ENCODE measurements around the gene BEST4.
"Not testable (repeated sequence)": the region's sequence is repeated elsewhere in the genome, so short reads cannot be mapped to it uniquely, and the experiment has no call there.

Gene BEST4

DNA sequence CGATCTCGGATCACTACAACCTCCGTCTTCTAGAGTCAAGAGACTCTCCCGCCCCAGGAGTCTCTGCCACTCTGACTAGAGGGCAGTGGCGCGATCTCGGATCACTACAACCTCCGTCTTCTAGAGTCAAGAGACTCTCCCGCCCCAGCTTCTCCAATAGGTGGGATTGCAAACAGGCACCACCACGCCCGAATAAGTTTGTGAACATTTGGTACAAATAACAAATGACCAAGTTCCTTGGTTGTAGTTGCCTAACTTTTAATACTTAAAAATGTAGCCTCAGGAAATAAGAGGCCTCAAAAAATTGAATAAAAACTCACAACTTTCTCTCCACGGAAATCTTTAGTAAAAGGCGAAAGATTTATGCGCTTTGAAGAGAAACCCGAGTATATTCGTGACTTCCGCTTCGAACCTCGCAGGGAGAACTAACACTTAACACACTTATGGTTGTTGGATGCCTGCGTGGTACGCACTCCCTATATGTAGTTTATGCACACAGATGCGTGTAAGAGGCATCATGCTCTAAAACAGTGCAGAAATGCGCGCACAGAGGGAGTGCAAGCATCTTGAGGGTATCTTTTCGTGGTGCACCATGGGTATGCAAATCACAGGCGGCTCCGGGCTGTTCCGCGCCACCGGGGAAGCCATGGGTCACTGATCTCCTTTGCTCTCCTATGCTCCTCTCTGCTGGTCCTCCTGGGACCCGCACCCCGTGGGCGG, 31.8 kb upstream of the BEST4 start:
- in situ Hi-C loops (cut with HindIII; ENCODE audit: low sequenced_read_pairs): no loop called here

DNA sequence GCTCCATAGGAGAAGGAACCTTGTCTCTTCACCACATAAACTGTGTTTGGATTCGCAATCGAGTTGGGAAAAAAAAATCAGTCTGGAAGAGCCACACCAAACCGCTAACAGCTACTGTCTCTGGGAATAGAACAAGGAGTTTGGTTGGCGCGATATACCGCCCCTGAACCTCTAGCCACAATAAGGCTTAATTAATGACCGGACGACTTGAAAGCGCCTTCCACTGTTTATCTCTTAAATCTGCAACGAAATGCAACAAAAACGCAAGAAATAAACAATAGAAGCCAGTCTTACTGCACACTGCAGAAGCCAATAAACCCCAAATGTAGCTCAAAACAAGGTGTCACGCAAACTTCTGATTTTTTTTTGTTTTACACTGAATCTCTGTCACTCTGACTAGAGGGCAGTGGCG, 31.2 kb upstream of the BEST4 start:
- in situ Hi-C loops (cut with HindIII; ENCODE audit: low sequenced_read_pairs): no loop called here

DNA sequence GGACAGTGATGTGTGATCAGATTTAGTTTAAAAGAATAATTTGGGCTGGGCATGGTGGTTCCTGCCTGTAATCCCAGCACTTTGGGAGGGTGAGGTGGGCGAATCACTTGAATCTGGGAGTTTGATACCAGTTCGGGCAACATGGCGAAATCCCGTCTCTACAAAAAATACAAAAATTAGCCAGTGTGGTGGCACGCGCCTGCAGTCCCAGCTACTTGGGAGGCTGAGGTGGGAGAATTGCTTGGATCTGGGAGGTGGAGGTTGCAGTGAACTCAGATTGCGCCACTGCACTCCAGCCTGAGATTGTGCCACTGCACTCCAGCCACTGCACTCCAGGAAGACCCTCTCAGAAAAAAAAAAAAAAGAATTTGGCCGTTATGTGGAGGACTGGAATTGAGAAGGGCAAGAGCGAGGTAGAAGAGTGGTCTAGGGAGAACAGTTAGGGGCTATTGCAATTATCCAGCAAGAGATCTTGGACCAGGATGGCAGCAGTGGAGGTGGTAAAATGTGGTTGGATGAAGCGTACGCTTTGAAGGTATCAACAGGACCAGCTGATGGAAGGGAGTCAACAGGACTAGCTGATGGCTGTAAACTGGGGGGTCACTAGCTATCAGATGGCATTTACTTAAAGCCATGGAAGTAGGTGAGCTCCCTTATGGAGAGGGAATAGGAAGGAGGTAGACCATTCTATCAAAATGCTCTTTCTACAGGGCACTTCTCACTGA, 30.0 kb upstream of the BEST4 start:
- in situ Hi-C loops (cut with HindIII; ENCODE audit: low sequenced_read_pairs): no loop called here

DNA sequence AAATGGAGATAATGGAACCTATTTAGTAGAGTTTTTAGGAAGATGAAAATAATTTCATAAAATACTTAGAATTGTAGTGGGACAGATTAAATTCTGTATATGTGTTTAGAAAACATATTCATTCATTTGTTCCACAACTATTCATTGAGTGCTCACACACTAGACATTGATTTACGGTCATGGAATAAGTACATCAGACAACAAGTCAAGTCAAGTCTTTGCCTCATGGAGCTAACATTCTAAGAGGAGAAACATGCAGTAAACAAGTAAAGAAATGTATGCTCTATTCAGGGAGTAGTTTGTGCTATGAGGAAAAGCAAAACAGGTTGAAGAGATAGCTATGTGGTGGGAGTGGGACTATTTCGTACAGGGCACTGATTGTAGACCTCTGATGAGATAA, 29.3 kb upstream of the BEST4 start:
- in situ Hi-C loops (cut with HindIII; ENCODE audit: low sequenced_read_pairs): no loop called here

DNA sequence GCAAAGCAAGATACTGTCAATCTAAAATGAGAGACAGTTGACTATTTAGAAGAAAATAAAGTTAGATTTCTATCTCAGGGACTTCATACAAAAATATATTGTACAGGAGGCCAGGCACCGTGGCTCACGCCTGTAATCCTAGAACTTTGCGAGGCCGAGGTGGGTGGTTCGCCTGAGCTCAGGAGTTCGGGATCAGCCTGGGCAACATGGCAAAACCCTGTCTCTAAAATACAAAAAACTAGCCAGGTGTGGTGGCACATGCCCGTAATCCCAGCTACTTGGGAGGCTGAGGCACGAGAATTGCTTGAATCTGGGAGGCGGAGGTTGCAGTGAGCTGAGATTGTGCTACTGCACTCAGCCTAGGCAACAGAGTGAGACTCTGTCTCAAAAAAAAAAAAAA, 28.0 kb upstream of the BEST4 start:
- in situ Hi-C loops (cut with HindIII; ENCODE audit: low sequenced_read_pairs): not testable (repeated sequence)

DNA sequence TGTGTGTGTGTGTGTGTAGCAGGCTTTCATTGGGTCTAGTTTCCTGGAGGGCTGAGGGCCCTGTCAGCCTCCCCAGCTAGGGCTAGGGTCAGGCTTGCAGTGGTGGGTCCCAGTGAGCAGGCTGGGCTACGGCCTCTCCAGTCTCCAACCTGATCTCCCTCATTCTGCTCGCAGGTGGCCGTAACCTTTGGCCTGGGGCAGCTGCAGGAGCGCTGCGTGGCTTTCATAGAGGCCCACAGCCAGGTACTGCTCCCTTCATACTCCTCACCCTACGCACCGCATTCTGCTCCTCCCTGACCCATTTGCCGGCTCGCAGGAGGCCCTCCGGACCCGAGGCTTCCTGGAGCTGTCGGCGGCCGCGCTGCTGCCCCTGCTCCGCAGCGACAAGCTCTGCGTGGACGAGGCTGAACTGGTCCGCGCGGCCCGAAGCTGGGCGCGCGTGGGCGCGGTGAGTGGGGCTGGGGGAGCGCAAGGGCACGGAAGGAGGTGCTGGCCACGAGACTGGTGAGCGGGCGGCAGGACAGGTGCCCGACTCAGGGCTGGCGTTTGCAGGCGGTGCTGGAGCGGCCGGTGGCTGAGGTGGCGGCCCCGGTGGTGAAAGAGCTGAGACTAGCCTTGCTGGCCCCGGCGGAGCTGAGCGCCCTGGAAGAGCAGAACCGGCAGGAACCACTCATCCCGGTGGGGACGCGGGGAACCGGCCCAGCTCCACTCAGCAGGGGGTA, 25.0 kb upstream of the BEST4 start:
- in situ Hi-C loops (cut with HindIII; ENCODE audit: low sequenced_read_pairs): no loop called here

DNA sequence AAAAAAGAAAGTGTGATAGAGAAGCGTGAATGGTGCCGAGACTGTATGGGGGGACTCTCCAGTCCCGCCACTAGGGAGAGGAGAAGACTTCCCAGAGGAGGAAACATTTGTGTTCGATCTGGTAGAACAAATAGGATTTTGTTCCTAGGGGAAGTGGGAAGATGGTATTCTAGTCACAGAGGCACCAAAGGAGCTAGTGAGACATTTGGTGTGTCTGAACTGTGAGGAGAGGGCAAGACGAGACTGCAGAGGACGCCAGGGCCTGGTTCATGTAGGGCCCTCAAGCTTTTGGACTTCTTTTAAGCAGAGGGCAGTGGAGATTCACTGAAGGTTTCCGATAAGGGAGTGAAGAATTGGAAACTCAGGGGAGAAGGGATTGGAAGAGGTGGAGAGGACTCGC, 23.3 kb upstream of the BEST4 start:
- in situ Hi-C loops (cut with HindIII; ENCODE audit: low sequenced_read_pairs): no loop called here

DNA sequence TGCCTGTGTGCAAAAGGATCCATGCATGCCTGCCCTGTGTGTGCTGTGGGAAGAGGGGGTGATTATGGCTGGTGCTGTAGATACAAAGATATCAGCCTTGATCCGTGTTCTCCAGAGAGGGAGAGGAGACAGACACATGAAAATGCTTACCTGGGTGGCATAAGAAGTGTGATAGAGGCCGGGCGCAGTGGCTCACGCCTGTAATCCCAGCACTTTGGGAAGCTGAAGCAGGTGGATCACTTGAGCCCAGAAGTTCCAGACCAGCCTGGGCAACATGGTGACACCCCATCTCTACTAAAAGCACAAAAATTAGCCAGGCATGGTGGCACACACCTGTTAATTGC, 22.8 kb upstream of the BEST4 start:
- in situ Hi-C loops (cut with HindIII; ENCODE audit: low sequenced_read_pairs): not testable (repeated sequence)

DNA sequence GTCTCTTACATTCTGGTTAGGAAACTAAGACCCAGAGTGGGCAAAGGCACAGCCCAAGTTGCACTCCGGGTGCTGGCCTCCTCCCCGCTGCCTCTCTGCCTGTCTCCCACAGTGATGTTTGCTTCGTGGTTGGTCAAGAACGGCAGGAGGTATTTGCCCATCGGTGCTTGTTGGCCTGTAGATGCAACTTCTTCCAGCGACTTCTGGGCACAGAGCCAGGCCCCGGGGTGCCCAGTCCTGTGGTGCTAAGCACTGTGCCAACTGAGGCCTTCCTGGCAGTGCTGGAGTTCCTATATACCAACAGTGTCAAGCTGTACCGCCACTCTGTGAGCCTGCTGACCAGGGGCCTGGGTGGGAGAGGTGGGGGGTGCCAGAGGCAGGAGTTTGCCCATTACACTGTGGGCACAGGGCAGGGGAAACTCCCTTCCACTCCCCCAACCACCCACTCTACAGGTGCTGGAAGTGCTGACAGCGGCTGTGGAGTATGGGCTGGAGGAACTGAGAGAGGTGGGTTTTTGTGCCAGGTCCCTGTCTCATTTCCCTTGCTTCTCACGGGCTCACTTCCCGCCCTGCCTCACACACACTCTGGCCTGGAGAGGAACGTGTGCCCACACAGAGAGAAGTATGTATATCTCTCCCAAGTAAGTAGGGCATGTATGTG, 22.3 kb upstream of the BEST4 start:
- in situ Hi-C loops (cut with HindIII; ENCODE audit: low sequenced_read_pairs): no loop called here

DNA sequence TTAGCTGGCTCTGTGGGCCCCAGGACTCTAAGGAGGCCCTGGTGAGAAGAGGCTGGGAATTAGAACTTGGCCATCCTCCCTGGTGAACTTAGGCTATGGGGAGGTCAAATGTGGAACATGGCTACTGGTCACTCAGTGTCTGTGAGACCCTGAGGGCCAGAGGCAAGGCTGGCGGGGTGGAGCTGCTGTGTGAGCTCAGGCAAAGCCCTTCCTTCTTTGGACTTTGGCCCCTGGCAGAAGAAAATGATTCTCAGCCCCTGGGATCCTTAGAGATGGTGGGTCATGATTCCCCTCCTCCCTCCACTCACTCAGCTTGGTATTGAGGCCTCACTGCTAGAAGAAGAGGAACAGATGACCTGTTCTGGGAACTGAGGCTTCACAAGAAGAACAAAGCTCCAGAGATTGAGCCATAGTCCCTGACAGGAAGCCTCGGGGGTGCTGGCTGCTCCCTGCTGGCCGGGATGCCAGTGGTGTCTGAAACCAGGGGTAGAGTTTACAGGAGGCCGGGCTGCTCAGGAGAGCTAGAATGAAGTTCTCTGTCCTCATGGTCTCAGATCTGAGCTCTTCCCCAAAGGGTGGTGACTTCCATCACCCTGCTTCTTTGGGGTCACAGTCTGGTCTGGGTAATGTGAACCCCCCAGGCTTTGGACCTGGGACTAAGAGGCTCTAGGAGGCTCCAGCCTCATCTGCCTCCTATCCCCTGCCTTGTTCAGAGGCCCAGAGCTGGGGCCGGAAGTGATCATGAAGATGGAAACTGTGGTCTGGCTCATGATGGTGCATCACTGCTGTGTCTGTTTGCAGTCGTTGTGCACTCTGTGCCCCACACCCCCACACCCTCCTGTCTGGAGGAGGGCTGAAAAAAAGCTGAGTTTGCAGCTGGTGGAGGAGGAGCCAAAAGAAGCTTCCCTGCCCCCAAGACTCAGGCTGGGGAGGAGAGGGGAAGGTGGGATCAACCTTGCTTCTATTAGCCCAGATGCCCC, 21.3 kb upstream of the BEST4 start:
- in situ Hi-C loops (cut with HindIII; ENCODE audit: low sequenced_read_pairs): no loop called here

DNA sequence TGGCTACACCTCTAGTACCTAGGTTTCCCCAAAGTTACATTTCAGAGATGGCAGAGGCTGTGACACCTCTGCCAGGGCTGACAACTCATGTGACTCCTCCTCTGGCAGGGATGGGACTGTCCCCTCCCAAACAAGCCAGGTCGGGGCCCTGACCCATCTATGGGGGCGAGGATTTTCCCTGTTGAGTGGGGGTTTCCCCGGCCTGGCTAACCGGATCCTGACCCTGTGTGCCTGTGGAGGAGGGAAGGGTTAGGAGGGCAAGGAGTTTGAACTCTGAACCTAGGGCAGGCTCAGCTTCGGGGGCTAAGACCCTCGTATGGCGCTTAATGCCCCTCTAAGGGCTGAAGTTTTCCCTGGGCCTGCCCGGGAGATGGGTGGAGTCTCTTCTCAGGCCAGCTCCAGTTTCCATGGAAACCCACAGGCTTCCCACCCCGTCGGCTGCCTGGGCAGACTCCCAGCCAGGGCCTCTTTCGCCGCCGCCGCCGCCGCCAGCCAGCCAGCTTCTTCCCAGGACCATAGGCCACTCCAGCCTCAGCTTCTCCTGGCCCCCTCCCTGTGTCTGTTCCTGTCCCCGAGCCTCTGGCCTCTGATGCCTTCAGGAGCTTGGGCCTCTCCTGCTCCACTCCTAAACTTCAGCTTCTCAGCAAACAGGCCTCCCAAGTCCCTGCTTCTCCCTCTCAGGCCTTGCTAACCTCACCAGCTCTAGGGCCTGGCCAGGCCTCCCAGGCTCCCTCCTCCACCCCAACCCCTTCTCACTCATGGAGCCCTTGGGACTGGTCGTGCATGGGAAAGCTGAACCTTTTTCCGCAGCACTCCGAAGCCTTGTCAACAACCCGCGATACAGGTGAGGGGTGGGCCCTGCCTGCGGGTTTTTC, 20.3 kb upstream of the BEST4 start, which contains the start of gene BTBD19:
TSS of gene BTBD19 (plus strand) at position 461 of the 875 bp plus-strand sequence. CDS start at position 759, 298 bp downstream.
- in situ Hi-C loops (cut with HindIII; ENCODE audit: low sequenced_read_pairs): no loop called here

DNA sequence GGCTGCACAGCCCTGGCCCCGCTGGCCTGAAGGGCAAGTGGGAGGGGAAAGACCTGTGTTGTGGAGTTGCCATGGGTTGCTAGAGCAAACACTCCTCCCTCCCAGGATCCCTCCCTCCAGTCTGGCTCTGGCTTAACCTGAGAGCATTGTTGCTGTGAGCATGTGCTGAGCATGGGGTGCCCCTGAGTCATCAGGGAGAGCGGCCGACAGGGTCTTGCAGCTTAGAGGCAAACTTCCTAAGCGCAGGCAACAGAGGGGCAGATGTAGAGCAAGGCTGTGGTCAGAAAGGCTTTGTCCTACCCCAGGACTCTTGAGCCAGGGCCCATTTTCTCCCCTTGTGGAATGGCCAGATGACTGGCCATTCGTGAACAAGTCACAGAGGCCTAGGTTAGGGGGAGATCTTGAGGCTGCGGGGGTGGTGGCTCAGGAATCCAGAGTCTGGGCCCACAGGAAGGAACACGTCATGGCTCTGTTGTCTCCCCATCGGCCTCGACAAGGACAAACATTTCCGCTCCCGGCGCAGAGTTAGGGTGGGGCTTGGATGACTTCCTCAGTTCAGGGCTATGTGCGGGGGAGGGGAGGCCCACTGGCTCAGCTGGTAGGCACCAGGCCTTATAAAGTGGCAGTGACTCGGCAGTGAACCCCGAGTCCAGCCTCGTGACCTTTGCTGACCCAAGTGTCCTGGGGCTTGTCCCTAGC, 19.5 kb upstream of the BEST4 start:
- in situ Hi-C loops (cut with HindIII; ENCODE audit: low sequenced_read_pairs): no loop called here

DNA sequence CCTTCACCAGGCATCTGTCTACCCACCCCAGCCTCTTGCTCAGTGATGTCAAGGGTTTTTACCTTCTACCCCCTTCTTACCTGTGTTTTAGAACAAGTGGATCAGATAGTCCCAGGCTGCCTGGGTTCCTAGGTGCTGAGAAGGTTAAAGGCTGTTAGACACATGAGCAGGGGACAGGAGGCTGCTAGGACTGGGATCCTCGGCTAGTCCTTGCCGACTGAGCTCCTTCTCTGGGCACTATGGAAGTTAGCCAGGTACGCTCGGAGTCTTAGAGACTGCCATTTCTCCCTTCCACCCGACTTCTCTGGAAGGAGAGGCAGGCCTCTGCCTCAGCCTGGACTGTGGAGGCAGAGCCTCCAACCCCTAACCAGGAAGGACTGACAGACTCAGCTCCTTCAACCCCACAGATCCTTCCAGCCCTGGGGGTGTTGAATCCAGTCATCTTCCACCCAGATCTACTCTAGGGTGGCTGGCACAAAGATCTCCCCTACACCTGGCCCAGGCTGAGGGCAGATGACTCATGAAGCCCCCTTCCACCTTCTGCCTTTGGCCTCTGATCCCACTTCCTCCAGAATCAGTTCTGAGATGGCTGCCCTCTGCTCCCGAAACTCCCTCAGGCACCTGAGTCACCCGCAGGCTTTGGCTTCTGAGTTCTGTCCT, 18.9 kb upstream of the BEST4 start, which contains the start of gene DYNLT4:
TSS of gene DYNLT4 (minus strand) at position 648 of the 660 bp plus-strand sequence. CDS start 683 bp downstream, outside the sequence.
- in situ Hi-C loops (cut with HindIII; ENCODE audit: low sequenced_read_pairs): no loop called here

DNA sequence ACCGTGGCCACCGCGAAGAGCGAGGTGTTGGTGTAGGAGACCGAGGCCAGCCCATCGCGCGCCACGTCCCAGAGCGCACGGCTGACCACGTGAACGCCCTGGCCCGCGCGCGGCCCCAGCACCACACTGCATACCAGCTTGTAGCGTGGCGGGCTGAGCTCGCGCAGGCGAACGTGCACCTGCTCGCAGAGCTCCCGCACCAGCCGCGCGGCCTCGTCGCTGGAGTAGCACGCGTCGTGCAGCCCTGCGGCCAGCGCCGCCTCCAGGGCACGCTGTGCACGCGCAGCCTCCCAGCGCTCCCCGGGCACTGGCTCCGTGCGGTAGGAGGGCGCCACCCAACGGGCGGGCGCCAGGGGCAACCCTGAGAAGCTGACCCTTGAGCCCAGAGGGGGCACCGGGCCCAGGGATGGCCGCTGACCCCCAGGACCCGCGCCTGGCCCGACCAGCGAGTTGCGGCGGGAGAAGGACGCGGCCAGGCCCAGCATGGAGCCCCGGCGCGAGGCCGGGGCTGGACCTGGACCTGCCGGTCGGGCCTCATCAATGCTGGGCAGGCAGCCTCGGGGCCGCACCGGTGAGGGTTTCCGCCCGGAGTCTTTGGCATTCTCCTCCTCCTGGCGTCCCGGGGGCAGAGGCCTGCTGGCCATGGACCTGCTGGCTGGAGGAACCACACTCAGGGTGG, 18.2 kb upstream of the BEST4 start:
- in situ Hi-C loops (cut with HindIII; ENCODE audit: low sequenced_read_pairs): no loop called here

DNA sequence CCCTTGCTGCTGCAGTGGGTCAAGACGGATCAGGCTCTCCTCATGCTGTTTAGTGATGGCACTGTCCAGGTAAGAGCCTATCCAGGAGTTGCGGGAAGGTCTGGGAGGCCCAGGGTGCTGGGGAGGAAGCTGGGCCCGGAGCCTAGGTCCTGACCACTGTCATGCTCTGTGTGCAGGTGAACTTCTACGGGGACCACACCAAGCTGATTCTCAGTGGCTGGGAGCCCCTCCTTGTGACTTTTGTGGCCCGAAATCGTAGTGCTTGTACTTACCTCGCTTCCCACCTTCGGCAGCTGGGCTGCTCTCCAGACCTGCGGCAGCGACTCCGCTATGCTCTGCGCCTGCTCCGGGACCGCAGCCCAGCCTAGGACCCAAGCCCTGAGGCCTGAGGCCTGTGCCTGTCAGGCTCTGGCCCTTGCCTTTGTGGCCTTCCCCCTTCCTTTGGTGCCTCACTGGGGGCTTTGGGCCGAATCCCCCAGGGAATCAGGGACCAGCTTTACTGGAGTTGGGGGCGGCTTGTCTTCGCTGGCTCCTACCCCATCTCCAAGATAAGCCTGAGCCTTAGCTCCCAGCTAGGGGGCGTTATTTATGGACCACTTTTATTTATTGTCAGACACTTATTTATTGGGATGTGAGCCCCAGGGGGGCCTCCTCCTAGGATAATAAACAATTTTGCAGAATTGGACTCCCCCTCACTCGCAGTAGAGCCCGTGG, 17.5 kb upstream of the BEST4 start:
- in situ Hi-C loops (cut with HindIII; ENCODE audit: low sequenced_read_pairs): no loop called here

DNA sequence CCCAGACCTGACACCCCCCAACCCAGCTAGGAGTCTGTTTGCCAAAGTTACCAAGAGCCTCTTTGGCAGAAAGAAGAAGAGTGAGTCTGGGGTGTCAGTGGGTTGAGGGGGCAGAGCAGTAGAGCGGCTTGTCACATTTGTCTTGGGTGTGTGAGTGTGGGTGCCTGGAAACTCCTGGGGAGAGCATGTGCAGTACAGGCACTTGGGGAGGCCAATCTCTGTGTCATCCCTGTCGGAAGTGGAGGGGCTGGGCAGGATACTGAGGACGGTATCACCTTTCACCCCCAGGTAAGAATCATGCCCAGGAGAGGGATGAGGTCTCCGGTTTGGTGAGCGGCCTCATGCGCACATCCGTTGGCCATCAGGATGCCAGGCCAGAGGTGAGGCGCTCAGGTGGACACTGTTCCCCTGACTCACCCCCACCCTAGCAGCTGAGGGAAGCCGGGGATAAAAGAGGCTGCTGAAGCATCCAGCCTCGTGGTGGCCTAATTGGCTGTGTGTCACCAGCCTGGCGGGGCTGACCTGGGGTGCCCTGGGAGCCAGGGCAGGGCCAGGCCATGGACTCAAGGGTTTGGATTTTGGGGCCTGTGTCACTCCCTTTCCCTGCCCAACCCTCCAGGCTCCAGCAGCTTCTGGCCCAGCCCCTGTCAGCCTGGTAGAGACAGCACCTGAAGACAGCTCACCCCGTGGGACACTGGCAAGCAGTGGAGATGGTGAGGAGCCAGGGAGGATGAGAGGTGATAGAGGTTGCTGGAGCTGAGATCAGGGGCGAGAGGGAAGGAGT, 15.5 kb upstream of the BEST4 start:
- in situ Hi-C loops (cut with HindIII; ENCODE audit: low sequenced_read_pairs): no loop called here

All from DLD1 (cell line).